DND-41 (cell line): ENCODE measurements around the gene TEKT1.
"Not testable (repeated sequence)": the region's sequence is repeated elsewhere in the genome, so short reads cannot be mapped to it uniquely, and the experiment has no call there.

Source experiments
- ATAC-seq: fragments of 200-7000 bp; cut with Tn5 transposase; 3 replicates; pipeline ENCODE4 v1.9.1; 2021; ENCODE audit warnings: low read depth; ENCODE audit not compliant: insufficient read depth
- DNase-seq: peaks from one replicate; pipeline ENCODE4 v3.0.0-alpha.2; 2020
- H2AFZ ChIP-seq: 2 replicates; pipeline ENCODE4 v1.6.0; 2012; ENCODE audit warnings: low read depth, low read length
- H3K27ac ChIP-seq: 2 replicates; pipeline ENCODE4 v1.5.1; 2012; ENCODE audit warnings: low read length, inconsistent platforms
- H3K27me3 ChIP-seq: fragments of 200-600 bp; sonication (generic); 2 replicates; pipeline ENCODE4 v1.6.0; 2012; ENCODE audit warnings: low read length, mild to moderate bottlenecking, inconsistent platforms; ENCODE audit not compliant: insufficient read depth, poor library complexity
- H3K36me3 ChIP-seq: 2 replicates; pipeline ENCODE4 v1.5.1; 2012; ENCODE audit warnings: low read length, inconsistent platforms; ENCODE audit not compliant: insufficient read depth
- H3K4me1 ChIP-seq: 2 replicates; pipeline ENCODE4 v1.5.1; 2012; ENCODE audit warnings: mild to moderate bottlenecking, low read length; ENCODE audit not compliant: insufficient read depth
- H3K4me2 ChIP-seq: 2 replicates; pipeline ENCODE4 v1.6.0; 2012; ENCODE audit warnings: mild to moderate bottlenecking, moderate library complexity, low read length, inconsistent platforms; ENCODE audit not compliant: insufficient read depth
- H3K4me3 ChIP-seq, 2 experiments: fragments of 200-600 bp in 1 of 2; shearing (Covaris generic) in 1 of 2; 2 replicates each; pipeline ENCODE4 v1.5.1; 2012 to 2016; ENCODE audit warnings: inconsistent platforms in 2 of 2, low read length in 2 of 2, mild to moderate bottlenecking in 2 of 2, low read depth in 1 of 2, moderate library complexity in 1 of 2
- H3K79me2 ChIP-seq: 2 replicates; pipeline ENCODE4 v1.6.0; 2012; ENCODE audit warnings: low read length, inconsistent platforms; ENCODE audit not compliant: insufficient read depth
- H3K9ac ChIP-seq: 2 replicates; pipeline ENCODE4 v1.6.0; 2012; ENCODE audit warnings: low read depth, mild to moderate bottlenecking, inconsistent platforms, low read length, moderate library complexity
- H3K9me3 ChIP-seq: 2 replicates; pipeline ENCODE4 v1.5.1; 2012; ENCODE audit warnings: low read length, moderate library complexity, mild to moderate bottlenecking, inconsistent platforms; ENCODE audit not compliant: insufficient read depth, severe bottlenecking
- H4K20me1 ChIP-seq: 2 replicates; pipeline ENCODE4 v1.6.0; 2012; ENCODE audit warnings: low read length; ENCODE audit not compliant: insufficient read depth
- CTCF ChIP-seq: IDR thresholded peaks from 2 replicates; pipeline ENCODE4 v1.5.1; 2012; ENCODE audit warnings: borderline replicate concordance, low read length, moderate library complexity, mild to moderate bottlenecking; ENCODE audit not compliant: poor library complexity, severe bottlenecking; ENCODE audit errors: extremely low read depth
- EZH2 ChIP-seq: IDR thresholded peaks from 3 replicates; pipeline ENCODE4 v1.6.1; 2012; ENCODE audit warnings: borderline replicate concordance, low read depth, mild to moderate bottlenecking, moderate library complexity, low read length, inconsistent platforms; ENCODE audit not compliant: severe bottlenecking

TEKT1 gene

GRCh38 chr17:6823011-6823442, 8.5 kb downstream of the TEKT1 start:
- Histone ChIP-seq H3K9ac (no peak overlapping the region), H3K9me3 (no peaks in the 10 kb centered on the region), H3K79me2 (no peaks in the 10 kb centered on the region), H2AFZ (no peak overlapping the region), H3K27ac (no peak overlapping the region), H3K4me1 (no peaks in the 10 kb centered on the region), H3K4me2 (no peak overlapping the region), H3K4me3 (no peak overlapping the region), H3K36me3 (no peaks in the 10 kb centered on the region), H3K27me3 (no peaks in the 10 kb centered on the region), H4K20me1 (no peaks in the 10 kb centered on the region)
- DNase-seq: no peak
- no peak for ATAC-seq
- no peak for TF ChIP-seq EZH2
- TF ChIP-seq CTCF: no peak

- Histone ChIP-seq H4K20me1 (no peaks in the 10 kb centered on the region), H3K4me1 (no peaks in the 10 kb centered on the region), H3K79me2 (no peaks in the 10 kb centered on the region), H3K9me3 (no peaks in the 10 kb centered on the region), H2AFZ (no peak overlapping the region), H3K27me3 (no peaks in the 10 kb centered on the region), H3K4me2 (no peak overlapping the region), H3K9ac (no peak overlapping the region), H3K27ac (no peak overlapping the region), H3K4me3 (no peak overlapping the region), H3K36me3 (no peaks in the 10 kb centered on the region)
- ATAC-seq (no peak), DNase-seq (no peak)
- TF ChIP-seq CTCF (no peak), EZH2 (no peak)
Observed at GRCh38 chr17:6818938-6819337, 12.6 kb downstream of the TEKT1 start.

- H2AFZ ChIP-seq, H3K4me3 ChIP-seq, H3K4me2 ChIP-seq, H3K9me3 ChIP-seq, H4K20me1 ChIP-seq, DNase-seq, H3K79me2 ChIP-seq, H3K4me1 ChIP-seq, H3K27me3 ChIP-seq, H3K36me3 ChIP-seq, H3K27ac ChIP-seq, ATAC-seq, H3K9ac ChIP-seq: not testable (repeated sequence)
Observed at GRCh38 chr17:6816368-6816767, 15.2 kb downstream of the TEKT1 start.

- Histone ChIP-seq H3K4me3 (no peak overlapping the region), H3K79me2 (no peaks in the 10 kb centered on the region), H3K4me1 (no peaks in the 10 kb centered on the region), H3K9me3 (no peaks in the 10 kb centered on the region), H3K27me3 (no peaks in the 10 kb centered on the region), H3K4me2 (no peak overlapping the region), H3K36me3 (no peaks in the 10 kb centered on the region), H3K27ac (no peak overlapping the region), H4K20me1 (no peaks in the 10 kb centered on the region), H3K9ac (no peak overlapping the region), H2AFZ (no peak overlapping the region)
- no peak for ATAC-seq
- no peak for DNase-seq
- TF ChIP-seq CTCF: no peak
- TF ChIP-seq EZH2: no peak
Observed at GRCh38 chr17:6815775-6816174, 15.8 kb downstream of the TEKT1 start.
